Mesothelial cell of epicardium (in vitro differentiated cells): Measurements from ENCODE around the gene SELENOM. TPM values are rescaled to one million over a fixed set of nuclear protein-coding genes. Genes with fewer than 3 reads are reported as not detected.

Source experiments
- DNase-seq, 2 experiments: peaks; one replicate each; pipeline ENCODE4 v3.0.0; 2021; ENCODE audit warnings: low spot score in 2 of 2; ENCODE audit not compliant: unreplicated experiment in 2 of 2
- H3K27ac Mint-ChIP-seq: 2 replicates; pipeline ENCODE4 v1.8.0; 2021; ENCODE audit warnings: mixed read lengths
- H3K27me3 Mint-ChIP-seq: 2 replicates; pipeline ENCODE4 v1.8.0; 2021; ENCODE audit warnings: low read depth, mixed read lengths
- H3K36me3 Mint-ChIP-seq: 2 replicates; pipeline ENCODE4 v1.8.0; 2021; ENCODE audit warnings: mixed read lengths
- H3K4me1 Mint-ChIP-seq: 2 replicates; pipeline ENCODE4 v1.8.0; 2021; ENCODE audit warnings: mixed read lengths
- H3K4me3 Mint-ChIP-seq: 2 replicates; pipeline ENCODE4 v1.8.0; 2021; ENCODE audit warnings: mild to moderate bottlenecking, moderate library complexity, mixed read lengths
- H3K9me3 Mint-ChIP-seq: 2 replicates; pipeline ENCODE4 v1.8.0; 2021; ENCODE audit warnings: mixed read lengths
- CTCF ChIP-seq: fragments of 200-600 bp; sonication (generic); IDR thresholded peaks from one replicate; pipeline ENCODE4 v1.5.0; 2021; ENCODE audit warnings: antibody characterized with exemption; ENCODE audit not compliant: unreplicated experiment
- total RNA-seq: library from RNA; stranded (reverse); gene quantifications from 3 replicates; pipeline ENCODE4 v1.2.1, GENCODE V29; 2021

The SELENOM gene
- total RNA-seq, 1 donor from 2014 or later, result 40.9 TPM

GRCh38 chr22:31126128-31126868 lies 18.9 kb upstream of the SELENOM start:
- H3K27ac Mint-ChIP-seq, result no peak overlapping the region
- H3K4me3 Mint-ChIP-seq, result no peak overlapping the region
- H3K36me3 Mint-ChIP-seq, result peaks cover 1% of the 10 kb centered on the region
- H3K9me3 Mint-ChIP-seq, result no peaks in the 10 kb centered on the region
- DNase-seq, result no peak
- TF ChIP-seq CTCF, result no peak
- no peaks in the 10 kb centered on the region for H3K27me3 Mint-ChIP-seq
- peaks cover 16% of the 10 kb centered on the region for H3K4me1 Mint-ChIP-seq

- no peak overlapping the region for H3K27ac Mint-ChIP-seq
- H3K36me3 Mint-ChIP-seq, result no peaks in the 10 kb centered on the region
- H3K9me3 Mint-ChIP-seq, result no peaks in the 10 kb centered on the region
- no peak for TF ChIP-seq CTCF
- DNase-seq, result no peak
- peaks cover 16% of the 10 kb centered on the region for H3K4me1 Mint-ChIP-seq
- H3K4me3 Mint-ChIP-seq, result no peak overlapping the region
- H3K27me3 Mint-ChIP-seq, result no peaks in the 10 kb centered on the region
These were observed 18.3 kb upstream of the SELENOM start for GRCh38 chr22:31125521-31126117.

- Mint-ChIP-seq H3K27ac (no peak overlapping the region), H3K4me1 (peaks cover 16% of the 10 kb centered on the region), H3K4me3 (no peak overlapping the region), H3K36me3 (no peaks in the 10 kb centered on the region), H3K27me3 (no peaks in the 10 kb centered on the region), H3K9me3 (no peaks in the 10 kb centered on the region)
- no peak for TF ChIP-seq CTCF
- DNase-seq, result no peak
These were observed 17.6 kb upstream of the SELENOM start for GRCh38 chr22:31124811-31125465.

- no peak for DNase-seq
- Mint-ChIP-seq H3K27ac (peak overlapping the region; percentile 23), H3K27me3 (no peaks in the 10 kb centered on the region), H3K9me3 (no peaks in the 10 kb centered on the region), H3K4me3 (peak overlapping the region; percentile 24), H3K4me1 (peaks cover 16% of the 10 kb centered on the region), H3K36me3 (no peaks in the 10 kb centered on the region)
- no peak for TF ChIP-seq CTCF
These were observed 16.9 kb upstream of the SELENOM start for GRCh38 chr22:31124290-31124689.

GRCh38 chr22:31123292-31123602 lies 15.9 kb upstream of the SELENOM start:
- Mint-ChIP-seq H3K27me3 (no peaks in the 10 kb centered on the region), H3K4me3 (peak overlapping the region; percentile 70), H3K4me1 (peaks cover 16% of the 10 kb centered on the region), H3K27ac (no peak overlapping the region), H3K9me3 (no peaks in the 10 kb centered on the region), H3K36me3 (no peaks in the 10 kb centered on the region)
- no peak for DNase-seq
- no peak for TF ChIP-seq CTCF
